HepG2 (cell line): Measurements from ENCODE around the gene RUNX2. TPM values are rescaled to one million over a fixed set of nuclear protein-coding genes. Genes with fewer than 3 reads are reported as not detected.

ENCODE experiments used
- CEBPB ChIP-seq: IDR thresholded peaks from 2 replicates; pipeline ENCODE4 v1.6.1; 2011; ENCODE audit warnings: low read depth, low read length, improper control_type of control experiment, borderline replicate concordance
- JUND ChIP-seq: sonication (generic); formaldehyde crosslinking; IDR thresholded peaks from 2 replicates; pipeline ENCODE4 v1.8.0; 2022; ENCODE audit warnings: mild to moderate bottlenecking, missing genetic modification reagents
- KLF9 ChIP-seq: IDR thresholded peaks from 2 replicates; pipeline ENCODE4 v1.6.1; 2016; ENCODE audit warnings: low read depth
- MYPOP ChIP-seq: sonication (generic); formaldehyde crosslinking; IDR thresholded peaks from 2 replicates; pipeline ENCODE4 v1.8.1; 2023; ENCODE audit warnings: mild to moderate bottlenecking, moderate library complexity, missing genetic modification reagents
- NBN ChIP-seq: fragments of 450-650 bp; conservative IDR thresholded peaks from 2 replicates; pipeline ENCODE4 v1.6.1; 2017
- NFYC ChIP-seq: IDR thresholded peaks from 2 replicates; pipeline ENCODE4 v1.6.1; 2016; ENCODE audit warnings: missing genetic modification reagents, missing compliant biosample characterization
- PCBP2 ChIP-seq: fragments of 200-400 bp; formaldehyde crosslinking; optimal IDR thresholded peaks from 2 replicates; pipeline ENCODE3; 2018; ENCODE audit warnings: low read length, low read depth; ENCODE audit not compliant: poor library complexity, severe bottlenecking
- SP140L ChIP-seq: sonication (generic); formaldehyde crosslinking; IDR thresholded peaks from 2 replicates; pipeline ENCODE4 v1.4.0; 2020; ENCODE audit warnings: missing genetic modification reagents, borderline replicate concordance
- ZBTB46 ChIP-seq: sonication (generic); formaldehyde crosslinking; IDR thresholded peaks from 2 replicates; pipeline ENCODE4 v1.4.0; 2020; ENCODE audit warnings: mild to moderate bottlenecking, missing genetic modification reagents, borderline replicate concordance
- ZHX1 ChIP-seq: sonication (generic); formaldehyde crosslinking; IDR thresholded peaks from 2 replicates; pipeline ENCODE4 v1.8.1; 2022; ENCODE audit warnings: low read depth, mild to moderate bottlenecking, missing genetic modification reagents
- ZMYM4 ChIP-seq: sonication (generic); formaldehyde crosslinking; IDR thresholded peaks from 2 replicates; pipeline ENCODE4 v1.8.1; 2023; ENCODE audit warnings: mild to moderate bottlenecking, missing genetic modification reagents
- ZNF24 ChIP-seq: fragments of 450-650 bp; IDR thresholded peaks from 2 replicates; pipeline ENCODE4 v1.6.1; 2017; ENCODE audit warnings: antibody characterized with exemption, mild to moderate bottlenecking
- ZNF251 ChIP-seq: sonication (generic); formaldehyde crosslinking; IDR thresholded peaks from 2 replicates; pipeline ENCODE4 v1.9.0; 2021; ENCODE audit warnings: mild to moderate bottlenecking, missing genetic modification reagents
- ZNF253 ChIP-seq: sonication (generic); formaldehyde crosslinking; IDR thresholded peaks from 2 replicates; pipeline ENCODE4 v1.8.0; 2022; ENCODE audit warnings: mild to moderate bottlenecking, missing genetic modification reagents, borderline replicate concordance
- ZNF329 ChIP-seq: sonication (generic); formaldehyde crosslinking; IDR thresholded peaks from 2 replicates; pipeline ENCODE4 v1.9.0; 2021; ENCODE audit warnings: low read depth, mild to moderate bottlenecking, missing genetic modification reagents
- ZNF432 ChIP-seq: sonication (generic); formaldehyde crosslinking; IDR thresholded peaks from 2 replicates; pipeline ENCODE4 v1.5.0; 2020; ENCODE audit warnings: missing genetic modification reagents, mild to moderate bottlenecking, borderline replicate concordance
- ZNF704 ChIP-seq: sonication (generic); formaldehyde crosslinking; IDR thresholded peaks from 2 replicates; pipeline ENCODE4 v1.8.1; 2023; ENCODE audit warnings: mild to moderate bottlenecking, inconsistent platforms, moderate library complexity, missing genetic modification reagents, borderline replicate concordance
- ZNF790 ChIP-seq: sonication (generic); formaldehyde crosslinking; IDR thresholded peaks from 2 replicates; pipeline ENCODE4 v1.8.0; 2022; ENCODE audit warnings: missing genetic modification reagents, mild to moderate bottlenecking, borderline replicate concordance
- polyA plus RNA-seq, 8 experiments: library from polyadenylated mRNA; depleted of rRNA in 3 of 8; stranded (reverse) in 7 of 8; unstranded in 1 of 8; fragments of >200 nt; fragmentation: Illumina TruSeq in 4 of 8; extraction: Trizol in 4 of 8; gene quantifications; 2 replicates each; pipeline versions ENCODE4 v1.2.1 to v1.2.3, GENCODE V29; 2011 to 2016; ENCODE audit warnings: low read depth in 4 of 8, missing spikeins in 1 of 8, mixed read lengths in 1 of 8; ENCODE audit not compliant: insufficient read depth in 1 of 8
- total RNA-seq, 5 experiments: library from RNA; depleted of rRNA; stranded (reverse); fragments of >200 nt; fragmentation: Illumina TruSeq; extraction: Trizol; gene quantifications; 2 replicates each; pipeline ENCODE4 v1.2.3, GENCODE V29; 2016; ENCODE audit warnings: low read depth in 1 of 5

RUNX2 gene
- total and polyA plus RNA-seq, 2 of the 13 experiments (the other 11 are each of a cell fraction or from before 2014, with no cell fraction given): not detected

GRCh38 chr6:45423111-45423823 lies 95.1 kb downstream of the RUNX2 start (continued):
- TF ChIP-seq ZHX1 (CRISPR knock-in tag): no peak
- TF ChIP-seq ZNF329 (CRISPR knock-in tag): no peak
- no peak for TF ChIP-seq ZNF253
- TF ChIP-seq ZNF251: no peak
- 0 out of 2 replicates have a peak, but pooled peaks have one; percentile 33 for TF ChIP-seq ZBTB46 (CRISPR knock-in tag)
- TF ChIP-seq CEBPB: no peak
- no peak for TF ChIP-seq KLF9
- TF ChIP-seq NBN: no peak
- TF ChIP-seq JUND (CRISPR knock-in tag): no peak
- TF ChIP-seq NFYC (CRISPR knock-in tag): no peak
- TF ChIP-seq ZNF704 (CRISPR knock-in tag): peak; percentile 71; the same call in 1 of the 2 replicates
- no peak for TF ChIP-seq ZNF24
- TF ChIP-seq ZNF790 (CRISPR knock-in tag): 0 out of 2 replicates have a peak, but pooled peaks have one; percentile 36
- no peak for TF ChIP-seq ZNF432
- no peak for TF ChIP-seq SP140L (CRISPR knock-in tag)
- no peak for TF ChIP-seq ZMYM4
- TF ChIP-seq MYPOP: peak; percentile 15; the same call in 1 of the 2 replicates
- TF ChIP-seq PCBP2: no peak
